H1 (cell line): Measurements from ENCODE around the gene E2F2. TPM values are rescaled to one million over a fixed set of nuclear protein-coding genes. Genes with fewer than 3 reads are reported as not detected.

ENCODE experiments used
- CTCF ChIA-PET: fragments of 300-600 bp; sonication (Branson Sonifier 250); formaldehyde crosslinking; loops from one replicate; lab custom pipeline; 2021; ENCODE audit not compliant: partially characterized antibody; lab: Charles Lee
- POLR2A ChIA-PET: fragments of 300-600 bp; sonication (Branson Sonifier 250); formaldehyde crosslinking; loops from one replicate; lab custom pipeline; 2021; ENCODE audit warnings: inconsistent platforms; ENCODE audit not compliant: partially characterized antibody; lab: Charles Lee
- DNase-seq, 2 experiments: peaks; one replicate each; pipeline versions ENCODE4 v3.0.0 to v3.0.0-alpha.2; 2010 to 2022; ENCODE audit warnings: low spot score in 2 of 2, low read depth in 1 of 2, mixed read lengths in 1 of 2
- FAIRE-seq: peaks from 2 replicates; lab custom pipeline; 2011; peaks lifted over from hg19 to GRCh38; lab: Jason Lieb, UNC
- H2AFZ ChIP-seq: 2 replicates; pipeline ENCODE4 v1.8.1; 2012; ENCODE audit warnings: low read length, inconsistent platforms
- H2AK5ac ChIP-seq: 2 replicates; pipeline ENCODE4 v1.6.1; 2013; ENCODE audit warnings: low read depth, low read length
- H2BK120ac ChIP-seq: replicated peaks from 2 replicates; pipeline ENCODE3; 2013; ENCODE audit warnings: low read depth, low read length, inconsistent platforms
- H2BK12ac ChIP-seq: 2 replicates; pipeline ENCODE4 v1.6.1; 2013; ENCODE audit warnings: low read depth, low read length
- H2BK15ac ChIP-seq: 2 replicates; pipeline ENCODE4 v1.6.1; 2013; ENCODE audit warnings: low read length
- H2BK20ac ChIP-seq: 2 replicates; pipeline ENCODE4 v1.6.1; 2013; ENCODE audit warnings: low read length
- H2BK5ac ChIP-seq: 2 replicates; pipeline ENCODE4 v1.6.1; 2013; ENCODE audit warnings: low read depth, low read length
- H3K14ac ChIP-seq: 2 replicates; pipeline ENCODE4 v1.6.1; 2013; ENCODE audit warnings: inconsistent platforms; ENCODE audit not compliant: insufficient read length
- H3K18ac ChIP-seq: 2 replicates; pipeline ENCODE4 v1.6.1; 2013; ENCODE audit warnings: low read length; ENCODE audit errors: extremely low read depth
- H3K23ac ChIP-seq: 2 replicates; pipeline ENCODE4 v1.6.1; 2013; ENCODE audit warnings: inconsistent platforms; ENCODE audit not compliant: insufficient read length
- H3K23me2 ChIP-seq: 2 replicates; pipeline ENCODE4 v1.6.1; 2013; ENCODE audit warnings: low read depth, low read length
- H3K27ac ChIP-seq: 2 replicates; pipeline ENCODE4 v1.6.1; 2011; ENCODE audit warnings: low read depth, low read length, inconsistent platforms
- H3K27me3 ChIP-seq, 4 experiments: replicated peaks in 1 of 4; 1 replicate in 1 of 4; 2 replicates in 3 of 4; pipeline versions ENCODE4 v1.6.1 to v1.8.1; 2011 to 2013; ENCODE audit warnings: low read length in 3 of 4, mild to moderate bottlenecking in 3 of 4, inconsistent platforms in 2 of 4, mixed read lengths in 2 of 4, moderate library complexity in 1 of 4; ENCODE audit not compliant: control insufficient read depth in 3 of 4, insufficient read depth in 3 of 4; ENCODE audit errors: extremely low read depth in 1 of 4
- H3K36me3 ChIP-seq, 4 experiments: 2 replicates each; pipeline versions ENCODE4 v1.6.1 to v1.8.1; 2011 to 2013; ENCODE audit warnings: mild to moderate bottlenecking in 4 of 4, low read length in 3 of 4, moderate library complexity in 2 of 4, control low read depth in 1 of 4, inconsistent platforms in 1 of 4; ENCODE audit not compliant: insufficient read depth in 4 of 4, control insufficient read depth in 2 of 4
- H3K4ac ChIP-seq: replicated peaks from 2 replicates; pipeline ENCODE3; 2013; ENCODE audit warnings: low read length, low read depth, mixed read lengths, inconsistent platforms; ENCODE audit not compliant: insufficient read length
- H3K4me1 ChIP-seq, 4 experiments: replicated peaks in 1 of 4; 1 replicate in 1 of 4; 2 replicates in 3 of 4; pipeline versions ENCODE4 v1.6.1 to v1.8.1; 2011 to 2013; ENCODE audit warnings: low read length in 3 of 4, inconsistent platforms in 2 of 4, mixed read lengths in 1 of 4; ENCODE audit not compliant: insufficient read depth in 4 of 4, control insufficient read depth in 3 of 4
- H3K4me2 ChIP-seq, 2 experiments: 2 replicates each; pipeline versions ENCODE4 v1.6.1 to v1.8.1; 2011 to 2013; ENCODE audit warnings: low read depth in 2 of 2, low read length in 2 of 2, control low read depth in 1 of 2, inconsistent platforms in 1 of 2, mild to moderate bottlenecking in 1 of 2; ENCODE audit not compliant: insufficient read depth in 1 of 2
- H3K4me3 ChIP-seq, 4 experiments: fragments of 200-600, 300-600 bp in 1 of 4; sonication (generic), shearing (Covaris generic), sonication (Bioruptor Twin) in 1 of 4; 2 replicates each; pipeline versions ENCODE4 v1.5.1 to v1.8.1; 2011 to 2016; ENCODE audit warnings: low read length in 4 of 4, low read depth in 3 of 4, control low read depth in 2 of 4, inconsistent platforms in 2 of 4, mild to moderate bottlenecking in 2 of 4, mixed read lengths in 1 of 4, moderate library complexity in 1 of 4; ENCODE audit not compliant: insufficient read depth in 2 of 4; ENCODE audit errors: extremely low read depth in 1 of 4
- H3K56ac ChIP-seq: replicated peaks from 2 replicates; pipeline ENCODE3; 2013; ENCODE audit warnings: low read depth, mild to moderate bottlenecking, mixed read lengths, low read length, inconsistent platforms; ENCODE audit not compliant: insufficient read length
- H3K79me1 ChIP-seq: 2 replicates; pipeline ENCODE4 v1.6.1; 2013; ENCODE audit warnings: low read depth, low read length, control low read depth
- H3K79me2 ChIP-seq, 2 experiments: 2 replicates each; pipeline versions ENCODE4 v1.6.1 to v1.8.1; 2012 to 2013; ENCODE audit warnings: low read length in 2 of 2, mild to moderate bottlenecking in 2 of 2, inconsistent platforms in 1 of 2; ENCODE audit not compliant: insufficient read depth in 2 of 2, control insufficient read depth in 1 of 2
- H3K9ac ChIP-seq, 4 experiments: replicated peaks in 1 of 4; 1 replicate in 1 of 4; 2 replicates in 3 of 4; pipeline versions ENCODE4 v1.6.1 to v1.8.1; 2011 to 2013; ENCODE audit warnings: low read depth in 3 of 4, low read length in 3 of 4, control low read depth in 2 of 4, mild to moderate bottlenecking in 2 of 4, moderate library complexity in 2 of 4, inconsistent platforms in 1 of 4; ENCODE audit errors: extremely low read depth in 1 of 4
- H3K9me3 ChIP-seq, 2 experiments: 2 replicates each; pipeline versions ENCODE4 v1.6.1 to v1.8.1; 2012 to 2013; ENCODE audit warnings: mild to moderate bottlenecking in 2 of 2, moderate library complexity in 2 of 2, control low read depth in 1 of 2, inconsistent platforms in 1 of 2, low read depth in 1 of 2, low read length in 1 of 2, mixed read lengths in 1 of 2; ENCODE audit not compliant: insufficient read depth in 2 of 2
- H4K20me1 ChIP-seq, 2 experiments: replicated peaks in 1 of 2; 2 replicates each; pipeline versions ENCODE3 to v1.8.1; 2011 to 2013; ENCODE audit warnings: inconsistent platforms in 2 of 2, low read length in 2 of 2, mild to moderate bottlenecking in 1 of 2; ENCODE audit not compliant: insufficient read depth in 2 of 2, control insufficient read depth in 1 of 2
- H4K5ac ChIP-seq: 2 replicates; pipeline ENCODE4 v1.6.1; 2013; ENCODE audit warnings: low read length, low read depth, mixed read lengths, inconsistent platforms; ENCODE audit not compliant: insufficient read length
- H4K8ac ChIP-seq: 2 replicates; pipeline ENCODE4 v1.8.0; 2013; ENCODE audit warnings: mild to moderate bottlenecking, moderate library complexity, low read length, inconsistent platforms; ENCODE audit not compliant: insufficient read depth; ENCODE audit errors: extremely low read depth
- H4K91ac ChIP-seq: replicated peaks from 2 replicates; pipeline ENCODE3; 2013; ENCODE audit warnings: low read length, mixed read lengths, inconsistent platforms; ENCODE audit not compliant: insufficient read length
- BACH1 ChIP-seq: IDR thresholded peaks from 2 replicates; pipeline ENCODE4 v1.6.1; 2012; ENCODE audit warnings: low read length, improper control_type of control experiment
- CEBPB ChIP-seq: IDR thresholded peaks from 2 replicates; pipeline ENCODE4 v1.6.1; 2012; ENCODE audit warnings: low read depth, low read length
- CHD2 ChIP-seq: IDR thresholded peaks from 2 replicates; pipeline ENCODE4 v1.6.1; 2012; ENCODE audit warnings: low read length, improper control_type of control experiment
- CREB1 ChIP-seq: IDR thresholded peaks from 2 replicates; pipeline ENCODE4 v1.6.1; 2012; ENCODE audit warnings: inconsistent platforms
- EGR1 ChIP-seq: IDR thresholded peaks from 2 replicates; pipeline ENCODE4 v1.6.1; 2011; ENCODE audit warnings: low read depth, low read length, borderline replicate concordance
- FOSL1 ChIP-seq: IDR thresholded peaks from 2 replicates; pipeline ENCODE4 v1.6.1; 2011; ENCODE audit warnings: mild to moderate bottlenecking, low read depth, low read length, moderate library complexity; ENCODE audit not compliant: insufficient read depth
- HDAC6 ChIP-seq: IDR thresholded peaks from one replicate; pipeline ENCODE4 v1.7.1; 2012; ENCODE audit warnings: low read depth, mild to moderate bottlenecking, inconsistent platforms, low read length, moderate library complexity
- RBBP5 ChIP-seq: IDR thresholded peaks from 2 replicates; pipeline ENCODE4 v1.7.1; 2012; ENCODE audit warnings: low read depth, mild to moderate bottlenecking, inconsistent platforms, low read length, moderate library complexity, borderline replicate concordance
- SIN3A ChIP-seq, 2 experiments: IDR thresholded peaks in 1 of 2; conservative IDR thresholded peaks in 1 of 2; 2 replicates each; pipeline ENCODE4 v1.6.1; 2011 to 2012; ENCODE audit warnings: low read length in 2 of 2, improper control_type of control experiment in 1 of 2, low read depth in 1 of 2, mild to moderate bottlenecking in 1 of 2
- ZNF274 ChIP-seq: IDR thresholded peaks from 2 replicates; pipeline ENCODE4 v1.7.0; 2012; ENCODE audit warnings: low read length, borderline replicate concordance; ENCODE audit errors: extremely low read depth
- WGBS, 2 experiments: shearing (Covaris generic) in 1 of 2; methylation state at CpG; one replicate each; pipeline versions ENCODE4 v1.1.6 to v1.1.7; 2013 to 2015; ENCODE audit warnings: low lambda C conversion rate in 2 of 2, mixed read lengths in 2 of 2, inconsistent platforms in 1 of 2, low coverage in 1 of 2, missing lambda C conversion rate in 1 of 2; ENCODE audit not compliant: insufficient replicate concordance in 2 of 2, insufficient coverage in 1 of 2, insufficient read length in 1 of 2; ENCODE audit errors: extremely low coverage in 1 of 2, missing lambda C conversion rate in 1 of 2; 5-methylcytosine and 5-hydroxymethylcytosine counted together
- polyA plus RNA-seq, 7 experiments: library from polyadenylated mRNA; depleted of rRNA in 3 of 7; stranded (reverse) in 5 of 7; unstranded in 2 of 7; fragments of >200 nt in 5 of 7; fragments of 200-250 nt in 2 of 7; gene quantifications; 1 replicate in 5 of 7; 2 replicates in 1 of 7; 4 replicates in 1 of 7; pipeline versions ENCODE4 v1.2.1 to v1.2.3, GENCODE V29; 2011 to 2013; ENCODE audit warnings: missing spikeins in 2 of 7, mixed read lengths in 2 of 7
- total RNA-seq: library from RNA; stranded (reverse); fragmentation: NEBNext Ultra II Directional; extraction: Animal tissue kit (Norgen Biotek cat#: 25700); gene quantifications from 2 replicates; pipeline ENCODE4 v1.2.1, GENCODE V29; 2021
- TF ChIP-seq, protein P1 (sequence below): IDR thresholded peaks from 2 replicates; pipeline ENCODE4 v1.6.1; 2011; ENCODE audit warnings: low read length, improper control_type of control experiment

E2F2 gene
- total and polyA plus RNA-seq, 2 of the 8 experiments (the other 6 are each of a cell fraction or from before 2014, with no cell fraction given): 1.8 to 7.0 TPM

DNA sequence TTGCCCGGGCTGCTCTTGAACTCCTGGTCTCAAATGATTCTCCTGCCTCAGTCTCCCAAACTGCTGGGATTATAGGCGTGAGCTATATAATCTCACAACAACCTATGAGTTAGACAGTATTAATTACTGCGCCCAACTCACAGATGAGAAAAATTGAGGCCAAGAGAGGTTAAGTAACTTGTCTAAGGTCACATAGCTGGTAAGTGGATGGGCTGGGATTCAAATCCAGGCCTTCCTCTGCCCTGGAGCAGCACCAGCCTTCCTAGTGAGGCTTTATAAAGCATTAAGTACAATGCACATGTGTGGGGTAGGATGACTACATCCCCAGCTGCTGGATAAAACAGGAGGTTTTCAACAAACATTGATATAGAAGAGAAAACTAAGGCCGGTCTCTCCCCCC lies 15.1 kb downstream of the E2F2 start:
- 86% methylated on average over 4 of the region's 4 CpGs; no CpG with 5 or more reads in 1 of the 2 experiments for WGBS, 2 experiments
- H2BK15ac ChIP-seq: no peak overlapping the region
- H3K56ac ChIP-seq: no peak overlapping the region
- H2BK20ac ChIP-seq: no peak overlapping the region
- ChIA-PET CTCF (interaction anchor here (1.0 to 3.9 kb wide), 5 partner anchors 9 to 18 kb away, joined by 4 to 34 read pairs (median 7); no protein-coding TSS in a partner anchor), POLR2A (interaction anchor here (1.6 to 1.8 kb wide), 2 partner anchors 9 to 12 kb away, joined by 3 to 5 read pairs; no protein-coding TSS in a partner anchor)
- no peak overlapping the region for H2BK12ac ChIP-seq
- H3K79me1 ChIP-seq: no peaks in the 10 kb centered on the region
- H3K14ac ChIP-seq: no peak overlapping the region
- DNase-seq (no peak), FAIRE-seq (no peak)
- peaks cover 0 to 1% of the 10 kb centered on the region in 2 experiments for H4K20me1 ChIP-seq
- H4K8ac ChIP-seq: no peak overlapping the region
- no peak overlapping the region for H2BK120ac ChIP-seq
- H3K79me2 ChIP-seq: no peaks in the 10 kb centered on the region
- H3K27me3 ChIP-seq: no peaks in the 10 kb centered on the region
- H2AK5ac ChIP-seq: no peak overlapping the region
- no peak overlapping the region for H3K4ac ChIP-seq
- no peak overlapping the region for H3K4me2 ChIP-seq
- no peak for TF ChIP-seq ZNF274
- TF ChIP-seq, protein P1, sequence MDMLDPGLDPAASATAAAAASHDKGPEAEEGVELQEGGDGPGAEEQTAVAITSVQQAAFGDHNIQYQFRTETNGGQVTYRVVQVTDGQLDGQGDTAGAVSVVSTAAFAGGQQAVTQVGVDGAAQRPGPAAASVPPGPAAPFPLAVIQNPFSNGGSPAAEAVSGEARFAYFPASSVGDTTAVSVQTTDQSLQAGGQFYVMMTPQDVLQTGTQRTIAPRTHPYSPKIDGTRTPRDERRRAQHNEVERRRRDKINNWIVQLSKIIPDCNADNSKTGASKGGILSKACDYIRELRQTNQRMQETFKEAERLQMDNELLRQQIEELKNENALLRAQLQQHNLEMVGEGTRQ: no peak
- no peak for TF ChIP-seq SIN3A (conservative IDR thresholded peaks at IDR 0.05 in 1 of 2, IDR thresholded peaks at IDR 0.05 in 1 of 2; ENCODE audit: low read depth in 1 of 2, low read length in 2 of 2)
- TF ChIP-seq FOSL1: no peak
- no peak for TF ChIP-seq CHD2
- no peak for TF ChIP-seq BACH1
- TF ChIP-seq CEBPB: no peak
- TF ChIP-seq RBBP5: no peak
- TF ChIP-seq EGR1: no peak
- TF ChIP-seq CREB1: no peak
- TF ChIP-seq HDAC6: no peak
- H3K27ac ChIP-seq: no peak overlapping the region
- no peaks in the 10 kb centered on the region for H3K23me2 ChIP-seq
- H3K18ac ChIP-seq: no peak overlapping the region
- no peaks in the 10 kb centered on the region for H3K9me3 ChIP-seq
- no peak overlapping the region for H4K5ac ChIP-seq
- no peak overlapping the region for H3K4me3 ChIP-seq
- H4K91ac ChIP-seq: no peak overlapping the region
- peaks cover 0 to 8% (median 5%) of the 10 kb centered on the region in 4 experiments; a peak in 6 of 8 replicates for H3K36me3 ChIP-seq
- H3K23ac ChIP-seq: no peak overlapping the region
- H2AFZ ChIP-seq: no peak overlapping the region
- no peak overlapping the region for H3K9ac ChIP-seq
- no peaks in the 10 kb centered on the region for H3K4me1 ChIP-seq
- H2BK5ac ChIP-seq: no peak overlapping the region
